ENCODE results near the gene BRME1. TPM values are rescaled to one million over a fixed set of nuclear protein-coding genes. Genes with fewer than 3 reads are reported as not detected.
A peak's percentile ranks its signal among the peaks of the same experiment; 100 is the strongest.

The BRME1 gene
- polyA plus RNA-seq, 3 donors, result 0.05 to 0.28 TPM; not detected in 1

- Mint-ChIP-seq H3K36me3 (peaks cover 0 to 3% of the 10 kb centered on the region in 2 donors), H3K27me3 (ENCODE audit: low read depth in 3 of 3) (peaks cover 0 to 3% (median 2%) of the 10 kb centered on the region in 3 donors), H3K27ac (peak overlapping the region in 1 of 7 donors; percentile 50), H3K4me1 (no peaks in the 10 kb centered on the region), H3K9me3 (no peaks in the 10 kb centered on the region), H3K4me3 (no peak overlapping the region)
- 100% methylated on average over 2 of the region's 5 CpGs for WGBS (ENCODE audit: insufficient coverage)
- Histone ChIP-seq H3K27me3 (ENCODE audit: control insufficient read depth in 2 of 2, insufficient read depth in 2 of 2, low read length in 2 of 2) (no peaks in the 10 kb centered on the region), H3K79me2 (ENCODE audit: insufficient read depth, low read length) (no peaks in the 10 kb centered on the region), H3K4me1 (ENCODE audit: control insufficient read depth in 1 of 2, insufficient read depth in 2 of 2, low read length in 2 of 2) (no peaks in the 10 kb centered on the region), H3K9me3 (replicated peaks in 1 of 2; ENCODE audit: control insufficient read depth in 1 of 2, insufficient read depth in 1 of 2, low read length in 2 of 2) (no peaks in the 10 kb centered on the region), H3K27ac (ENCODE audit: low read depth in 1 of 2, low read length in 2 of 2) (no peak overlapping the region), H3K9ac (ENCODE audit: insufficient read depth, low read length, poor library complexity, severe bottlenecking) (no peak overlapping the region), H3K4me2 (replicated peaks; ENCODE audit: extremely low read depth, low read length, poor library complexity, severe bottlenecking) (no peak overlapping the region), H2AFZ (ENCODE audit: insufficient read depth, low read depth, low read length, poor library complexity, severe bottlenecking) (no peak overlapping the region), H4K20me1 (ENCODE audit: insufficient read depth, low read length) (no peaks in the 10 kb centered on the region), H3K36me3 (replicated peaks in 1 of 2; ENCODE audit: control insufficient read depth in 1 of 2, insufficient read depth in 2 of 2, low read length in 2 of 2) (no peaks in the 10 kb centered on the region), H3K4me3 (replicated peaks in 1 of 3; ENCODE audit: low read depth in 2 of 3, low read length in 3 of 3) (no peak overlapping the region)
- DNase-seq, result no peak
- TF ChIP-seq CTCF (IDR thresholded peaks at IDR 0.05), result no peak
- intact Hi-C loops (cut with micrococcal nuclease), result no loop called here
Measured at GRCh38 chr19:13894552-13894951, 11.4 kb downstream of the BRME1 start.

DNA sequence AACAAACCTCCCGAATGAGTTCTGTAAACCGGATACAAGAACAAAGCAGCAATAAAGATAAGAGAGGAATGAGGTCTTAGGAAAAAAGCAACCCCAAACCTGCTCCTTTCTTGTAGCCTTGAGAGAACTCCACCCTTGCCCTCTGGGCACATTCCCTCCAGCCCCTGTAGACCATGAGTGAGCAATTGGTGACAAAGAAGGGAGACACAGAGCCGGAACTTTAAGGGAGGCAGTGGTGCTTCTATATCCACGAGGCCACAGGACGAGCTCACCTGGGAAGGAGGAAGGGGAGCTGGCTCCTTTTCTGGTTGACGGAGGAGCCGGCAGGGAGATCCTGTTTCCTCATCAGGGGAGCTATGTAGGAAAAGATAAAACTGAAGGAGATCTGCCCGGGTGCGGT lies 13.0 kb downstream of the BRME1 start:
- Histone ChIP-seq H3K4me2 (replicated peaks; ENCODE audit: extremely low read depth, low read length, poor library complexity, severe bottlenecking) (no peak overlapping the region), H3K27ac (ENCODE audit: low read depth in 1 of 2, low read length in 2 of 2) (no peak overlapping the region), H3K9ac (ENCODE audit: insufficient read depth, low read length, poor library complexity, severe bottlenecking) (no peak overlapping the region), H3K27me3 (ENCODE audit: control insufficient read depth in 2 of 2, insufficient read depth in 2 of 2, low read length in 2 of 2) (no peaks in the 10 kb centered on the region), H3K79me2 (ENCODE audit: insufficient read depth, low read length) (no peaks in the 10 kb centered on the region), H3K4me3 (replicated peaks in 1 of 3; ENCODE audit: low read depth in 2 of 3, low read length in 3 of 3) (no peak overlapping the region), H4K20me1 (ENCODE audit: insufficient read depth, low read length) (no peaks in the 10 kb centered on the region), H2AFZ (ENCODE audit: insufficient read depth, low read depth, low read length, poor library complexity, severe bottlenecking) (peak overlapping the region; percentile 21), H3K9me3 (replicated peaks in 1 of 2; ENCODE audit: control insufficient read depth in 1 of 2, insufficient read depth in 1 of 2, low read length in 2 of 2) (no peaks in the 10 kb centered on the region), H3K4me1 (ENCODE audit: control insufficient read depth in 1 of 2, insufficient read depth in 2 of 2, low read length in 2 of 2) (no peaks in the 10 kb centered on the region), H3K36me3 (replicated peaks in 1 of 2; ENCODE audit: control insufficient read depth in 1 of 2, insufficient read depth in 2 of 2, low read length in 2 of 2) (no peaks in the 10 kb centered on the region)
- TF ChIP-seq CTCF (IDR thresholded peaks at IDR 0.05), result no peak
- WGBS (ENCODE audit: insufficient coverage), result 70% methylated on average over 7 of the region's 9 CpGs
- peaks cover 0 to 3% (median 0%) of the 10 kb centered on the region in 3 donors for H3K27me3 Mint-ChIP-seq (ENCODE audit: low read depth in 3 of 3)
- H3K9me3 Mint-ChIP-seq, result no peaks in the 10 kb centered on the region
- H3K4me3 Mint-ChIP-seq, result no peak overlapping the region
- intact Hi-C loops (cut with micrococcal nuclease), result no loop called here
- no peaks in the 10 kb centered on the region for H3K4me1 Mint-ChIP-seq
- peak overlapping the region in 1 of 7 donors; percentile 43 for H3K27ac Mint-ChIP-seq
- DNase-seq, result no peak
- H3K36me3 Mint-ChIP-seq, result peaks cover 0 to 3% of the 10 kb centered on the region in 2 donors

Data from CD14-positive monocyte (primary cell).